SK-N-MC (cell line): ENCODE data around the gene HASPIN.

Experiments
- EZH2 ChIP-seq: fragments of 200-600 bp; sonication (generic); IDR thresholded peaks from one replicate; pipeline ENCODE4 v1.6.1; 2017; ENCODE audit warnings: antibody characterized with exemption
- FOXP2 ChIP-seq: optimal IDR thresholded peaks from 2 replicates; pipeline ENCODE3; 2011; ENCODE audit warnings: mild to moderate bottlenecking, moderate library complexity; ENCODE audit not compliant: insufficient read depth; ENCODE audit errors: extremely low read length, control extremely low read depth
- POLR2AphosphoS5 ChIP-seq: IDR thresholded peaks from 2 replicates; pipeline ENCODE4 v1.6.1; 2012; ENCODE audit warnings: mild to moderate bottlenecking, low read depth, low read length, borderline replicate concordance

DNA sequence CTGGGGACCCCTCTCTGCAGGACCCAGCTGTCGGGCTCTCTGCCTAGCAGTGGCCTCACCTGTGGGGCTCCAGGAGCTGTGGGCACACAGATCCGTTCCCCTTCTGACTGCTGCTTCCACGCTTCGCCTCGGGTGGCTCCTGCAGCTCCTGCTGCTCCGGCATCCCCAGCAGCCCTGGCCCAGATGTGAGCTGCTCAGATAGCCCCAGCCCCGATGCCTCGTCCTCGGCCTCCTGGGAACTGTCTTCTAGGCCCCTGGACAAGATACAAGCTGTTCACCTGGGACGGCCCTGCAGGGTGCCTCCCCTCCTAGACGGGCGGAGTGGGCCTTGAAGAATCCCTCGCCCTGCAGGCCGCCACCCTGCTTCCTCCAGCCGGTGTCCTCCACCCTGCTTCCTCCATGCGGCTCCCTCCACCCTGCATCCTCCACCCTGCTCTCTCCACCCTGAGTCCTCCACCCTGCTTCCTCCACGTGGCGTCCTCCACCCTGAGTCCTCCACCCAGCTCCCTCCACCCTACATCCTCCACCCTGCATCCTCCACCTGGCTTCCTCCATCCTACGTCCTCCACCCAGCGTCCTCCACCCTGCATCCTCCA, 44.1 kb upstream of the HASPIN start:
- TF ChIP-seq POLR2AphosphoS5 = no peak
- TF ChIP-seq EZH2 = no peak
- TF ChIP-seq FOXP2 = no peak
